Measurements from ENCODE around the gene TEX14. TPM values are rescaled to one million over a fixed set of nuclear protein-coding genes. Genes with fewer than 3 reads are reported as not detected.

The TEX14 gene
- total and polyA plus RNA-seq, 8 donors: 0.03 to 0.06 TPM; not detected in 6

DNA sequence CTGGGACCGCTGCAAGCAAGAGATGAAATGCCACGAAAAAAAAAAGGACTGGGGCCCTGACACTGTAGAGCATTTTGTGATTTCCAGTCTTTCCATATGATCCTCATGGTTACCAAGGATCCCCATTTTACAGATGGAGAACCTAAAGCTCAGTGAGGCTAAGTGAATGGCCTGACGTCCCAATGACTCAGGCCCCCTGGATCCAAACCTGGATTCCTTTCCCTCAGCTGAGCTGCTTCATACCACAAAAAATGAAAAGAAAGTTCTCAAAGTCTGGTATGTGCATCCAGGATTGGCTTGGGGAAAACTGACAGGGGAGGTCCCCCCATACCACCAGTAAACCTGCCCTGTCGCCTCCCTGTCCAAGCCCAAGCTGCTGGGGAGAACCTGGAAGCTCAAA, 80.5 kb downstream of the TEX14 start:
- DNase-seq: no peak
- TF ChIP-seq, protein P1, sequence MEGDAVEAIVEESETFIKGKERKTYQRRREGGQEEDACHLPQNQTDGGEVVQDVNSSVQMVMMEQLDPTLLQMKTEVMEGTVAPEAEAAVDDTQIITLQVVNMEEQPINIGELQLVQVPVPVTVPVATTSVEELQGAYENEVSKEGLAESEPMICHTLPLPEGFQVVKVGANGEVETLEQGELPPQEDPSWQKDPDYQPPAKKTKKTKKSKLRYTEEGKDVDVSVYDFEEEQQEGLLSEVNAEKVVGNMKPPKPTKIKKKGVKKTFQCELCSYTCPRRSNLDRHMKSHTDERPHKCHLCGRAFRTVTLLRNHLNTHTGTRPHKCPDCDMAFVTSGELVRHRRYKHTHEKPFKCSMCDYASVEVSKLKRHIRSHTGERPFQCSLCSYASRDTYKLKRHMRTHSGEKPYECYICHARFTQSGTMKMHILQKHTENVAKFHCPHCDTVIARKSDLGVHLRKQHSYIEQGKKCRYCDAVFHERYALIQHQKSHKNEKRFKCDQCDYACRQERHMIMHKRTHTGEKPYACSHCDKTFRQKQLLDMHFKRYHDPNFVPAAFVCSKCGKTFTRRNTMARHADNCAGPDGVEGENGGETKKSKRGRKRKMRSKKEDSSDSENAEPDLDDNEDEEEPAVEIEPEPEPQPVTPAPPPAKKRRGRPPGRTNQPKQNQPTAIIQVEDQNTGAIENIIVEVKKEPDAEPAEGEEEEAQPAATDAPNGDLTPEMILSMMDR (IDR thresholded peaks at IDR 0.05): no peak
- TF ChIP-seq POLR2AphosphoS5 (IDR thresholded peaks at IDR 0.05) (no peak), EP300 (IDR thresholded peaks at IDR 0.05) (no peak), POLR2A (IDR thresholded peaks at IDR 0.05) (no peak)
- H3K4me1 ChIP-seq: no peaks in the 10 kb centered on the region
- intact Hi-C loops (cut with DNase I; ENCODE audit: low total_unique reads): no loop called here
- H3K9me3 ChIP-seq: no peaks in the 10 kb centered on the region
- no peak overlapping the region for H3K27ac ChIP-seq
- no peak overlapping the region for H3K4me3 ChIP-seq
- H3K27me3 ChIP-seq: no peaks in the 10 kb centered on the region
- H3K36me3 ChIP-seq: no peaks in the 10 kb centered on the region
- WGBS, 5 donors: 75 to 86% (median 85%) methylated on average over 4 of the region's 4 CpGs

DNA sequence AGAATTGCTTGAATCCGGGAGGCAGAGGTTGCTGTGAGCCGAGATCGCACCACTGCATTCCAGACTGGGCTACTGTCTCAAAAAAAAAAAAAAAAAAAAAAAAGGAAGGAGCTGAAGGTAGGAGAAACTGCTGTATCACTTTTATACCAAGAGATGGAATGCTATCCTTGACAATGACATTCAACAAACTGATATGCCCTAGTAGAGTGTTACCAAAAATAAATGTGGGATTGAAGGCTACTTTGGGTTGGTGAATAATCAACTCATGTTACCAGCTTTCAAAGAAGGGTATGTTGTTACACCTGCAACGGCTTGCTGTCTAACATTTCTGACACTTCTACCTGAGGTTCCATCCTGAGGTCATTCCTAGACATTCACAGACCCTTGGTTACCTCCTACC, 84.9 kb downstream of the TEX14 start:
- no peaks in the 10 kb centered on the region for H3K9me3 ChIP-seq
- WGBS, 5 donors: 77 to 90% (median 84%) methylated on average over 4 of the region's 4 CpGs
- H3K27ac ChIP-seq: no peak overlapping the region

DNA sequence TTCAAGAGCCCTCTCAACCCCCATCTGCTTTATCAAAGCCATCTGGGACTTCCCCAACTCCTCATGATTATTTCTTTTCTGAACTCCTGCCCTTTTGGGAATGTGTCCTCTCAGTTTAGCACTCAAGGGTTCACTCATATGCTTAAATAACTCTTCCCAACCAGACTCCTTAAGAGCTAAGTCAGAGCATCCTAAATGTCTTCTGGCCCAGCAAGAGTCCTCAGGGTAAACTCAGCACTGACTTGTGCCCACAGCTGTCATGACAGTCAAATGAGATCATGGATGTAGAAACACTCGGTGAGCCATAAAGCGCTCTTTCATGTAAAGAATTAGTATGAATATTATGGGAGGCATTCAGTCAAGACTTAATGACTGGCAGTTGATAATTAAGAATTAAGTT, 85.9 kb downstream of the TEX14 start:
- no peaks in the 10 kb centered on the region for H3K27me3 ChIP-seq
- TF ChIP-seq EP300 (IDR thresholded peaks at IDR 0.05) (no peak), POLR2AphosphoS5 (IDR thresholded peaks at IDR 0.05) (no peak), POLR2A (IDR thresholded peaks at IDR 0.05) (no peak)
- TF ChIP-seq, protein P1 (IDR thresholded peaks at IDR 0.05): no peak
- intact Hi-C loops (cut with DNase I; ENCODE audit: low total_unique reads): no loop called here
- H3K4me3 ChIP-seq: no peak overlapping the region
- H3K9me3 ChIP-seq: no peaks in the 10 kb centered on the region
- 90 to 98% (median 92%) methylated on average over 2 of the region's 2 CpGs for WGBS, 5 donors
- DNase-seq: no peak
- no peak overlapping the region for H3K27ac ChIP-seq
- no peaks in the 10 kb centered on the region for H3K36me3 ChIP-seq
- H3K4me1 ChIP-seq: no peaks in the 10 kb centered on the region

More for the DNA sequence above, 84.9 kb downstream of the TEX14 start:
- H3K4me3 ChIP-seq: no peak overlapping the region
- H3K4me1 ChIP-seq: no peaks in the 10 kb centered on the region
- TF ChIP-seq EP300 (IDR thresholded peaks at IDR 0.05) (no peak), POLR2AphosphoS5 (IDR thresholded peaks at IDR 0.05) (no peak), POLR2A (IDR thresholded peaks at IDR 0.05) (no peak)
- TF ChIP-seq, protein P1 (IDR thresholded peaks at IDR 0.05): no peak
- H3K36me3 ChIP-seq: no peaks in the 10 kb centered on the region
- no peaks in the 10 kb centered on the region for H3K27me3 ChIP-seq
- intact Hi-C loops (cut with DNase I; ENCODE audit: low total_unique reads): no loop called here
- no peak for DNase-seq

DNA sequence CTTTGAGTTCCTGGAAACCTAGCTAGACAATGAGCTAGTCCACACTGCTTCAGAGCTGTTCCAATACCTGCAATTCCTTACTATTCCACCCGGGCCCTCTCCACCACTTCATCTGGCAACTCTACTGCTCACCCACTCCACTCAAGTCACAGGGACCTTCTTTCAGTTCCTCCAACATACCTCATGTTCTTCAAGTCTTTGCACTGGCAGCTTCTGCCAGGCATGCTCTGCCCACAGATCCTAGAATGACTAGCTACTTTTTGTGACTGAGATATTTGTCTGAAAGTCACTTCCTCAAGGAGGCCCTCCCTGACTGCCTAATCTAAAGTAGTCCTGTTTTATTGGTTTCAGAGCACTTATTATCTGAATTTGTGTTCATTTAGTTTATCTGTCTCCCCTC, 86.4 kb downstream of the TEX14 start:
- no peak for DNase-seq
- WGBS, 5 donors: 47 to 66% (median 65%) methylated on average over 1 of the region's 1 CpG
- H3K36me3 ChIP-seq: no peaks in the 10 kb centered on the region
- intact Hi-C loops (cut with DNase I; ENCODE audit: low total_unique reads): no loop called here
- no peaks in the 10 kb centered on the region for H3K9me3 ChIP-seq
- no peaks in the 10 kb centered on the region for H3K4me1 ChIP-seq
- no peak overlapping the region for H3K27ac ChIP-seq
- no peaks in the 10 kb centered on the region for H3K27me3 ChIP-seq
- TF ChIP-seq EP300 (IDR thresholded peaks at IDR 0.05) (no peak), POLR2AphosphoS5 (IDR thresholded peaks at IDR 0.05) (no peak)
- TF ChIP-seq, protein P1 (IDR thresholded peaks at IDR 0.05): no peak
- no peak overlapping the region for H3K4me3 ChIP-seq
